H1 (cell line): Measurements from ENCODE around the gene PLXDC2. TPM values are rescaled to one million over a fixed set of nuclear protein-coding genes. Genes with fewer than 3 reads are reported as not detected.
A peak's percentile ranks its signal among the peaks of the same experiment; 100 is the strongest.

Source experiments
- ASH2L ChIP-seq: fragments of 200-600, 300-600 bp; sonication (generic); IDR thresholded peaks from one replicate; pipeline ENCODE4 v1.7.1; 2017; ENCODE audit warnings: low read length
- CHD7 ChIP-seq: fragments of 300-600 bp; sonication (generic); IDR thresholded peaks from 2 replicates; pipeline ENCODE4 v1.7.1; 2012; ENCODE audit warnings: low read length, moderate library complexity, mild to moderate bottlenecking, inconsistent platforms; ENCODE audit not compliant: insufficient replicate concordance
- TBP ChIP-seq: IDR thresholded peaks from 2 replicates; pipeline ENCODE4 v1.6.1; 2011; ENCODE audit warnings: low read depth, low read length, improper control_type of control experiment
- polyA plus RNA-seq, 7 experiments: library from polyadenylated mRNA; depleted of rRNA in 3 of 7; stranded (reverse) in 5 of 7; unstranded in 2 of 7; fragments of >200 nt in 5 of 7; fragments of 200-250 nt in 2 of 7; gene quantifications; 1 replicate in 5 of 7; 2 replicates in 1 of 7; 4 replicates in 1 of 7; pipeline versions ENCODE4 v1.2.1 to v1.2.3, GENCODE V29; 2011 to 2013; ENCODE audit warnings: missing spikeins in 2 of 7, mixed read lengths in 2 of 7
- total RNA-seq: library from RNA; stranded (reverse); fragmentation: NEBNext Ultra II Directional; extraction: Animal tissue kit (Norgen Biotek cat#: 25700); gene quantifications from 2 replicates; pipeline ENCODE4 v1.2.1, GENCODE V29; 2021

The PLXDC2 gene
- total and polyA plus RNA-seq, 2 of the 8 experiments (the other 6 are each of a cell fraction or from before 2014, with no cell fraction given) = 23.0 to 40.5 TPM

GRCh38 chr10:19828278-19829049 is 12.2 kb downstream of the PLXDC2 start (continued):
- TF ChIP-seq CHD7 (peak; percentile 29), TBP (no peak), ASH2L (peak; percentile 22)
